ENCODE data around the gene APOBEC3G.
"Not testable (repeated sequence)": the region's sequence is repeated elsewhere in the genome, so short reads cannot be mapped to it uniquely, and the experiment has no call there.

GRCh38 chr22:39072581-39072981 is 4.5 kb upstream of the APOBEC3G start:
- not testable (repeated sequence) for TF ChIP-seq OSR1 (CRISPR knock-in tag; IDR thresholded peaks at IDR 0.05); PPARA (CRISPR knock-in tag; IDR thresholded peaks at IDR 0.05; ENCODE audit: borderline replicate concordance); ZNF8 (CRISPR knock-in tag; IDR thresholded peaks at IDR 0.05)

Data from SK-N-SH treated with all-trans-retinoic acid at 6 μM for 48 hours (cell line).